HL-60/S4 (cell line): ENCODE measurements around the gene CASR.

ENCODE experiments used
- in situ Hi-C: fragments of 300-500 bp; cut with MboI; formaldehyde crosslinking; loops from 2 replicates; pipeline ENCODE4 v1.14.3; 2022; ENCODE audit warnings: low sequenced_read_pairs

CASR gene

DNA sequence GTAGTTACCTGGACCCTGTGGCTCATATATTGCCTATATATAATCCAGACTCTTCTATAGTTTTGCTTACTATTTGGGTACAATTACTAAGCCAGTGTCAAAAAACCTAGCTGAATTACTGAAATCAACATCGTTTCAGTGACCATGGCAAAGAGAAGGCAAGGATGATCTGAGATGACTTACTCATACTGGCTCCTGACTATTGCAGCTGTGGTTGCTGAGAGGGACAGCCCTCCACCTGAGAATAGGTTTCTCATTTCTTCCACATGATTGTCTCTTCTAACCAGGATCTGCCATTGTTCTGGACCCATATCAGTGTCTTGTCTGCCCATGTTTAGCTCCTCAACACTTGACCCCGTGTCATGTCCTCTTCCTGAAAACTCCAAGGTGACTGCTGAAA, 30.2 kb downstream of the CASR start:
- in situ Hi-C loops: no loop called here

- in situ Hi-C loops: no loop called here
Measured at GRCh38 chr3:122214711-122215110, 31.2 kb downstream of the CASR start.

DNA sequence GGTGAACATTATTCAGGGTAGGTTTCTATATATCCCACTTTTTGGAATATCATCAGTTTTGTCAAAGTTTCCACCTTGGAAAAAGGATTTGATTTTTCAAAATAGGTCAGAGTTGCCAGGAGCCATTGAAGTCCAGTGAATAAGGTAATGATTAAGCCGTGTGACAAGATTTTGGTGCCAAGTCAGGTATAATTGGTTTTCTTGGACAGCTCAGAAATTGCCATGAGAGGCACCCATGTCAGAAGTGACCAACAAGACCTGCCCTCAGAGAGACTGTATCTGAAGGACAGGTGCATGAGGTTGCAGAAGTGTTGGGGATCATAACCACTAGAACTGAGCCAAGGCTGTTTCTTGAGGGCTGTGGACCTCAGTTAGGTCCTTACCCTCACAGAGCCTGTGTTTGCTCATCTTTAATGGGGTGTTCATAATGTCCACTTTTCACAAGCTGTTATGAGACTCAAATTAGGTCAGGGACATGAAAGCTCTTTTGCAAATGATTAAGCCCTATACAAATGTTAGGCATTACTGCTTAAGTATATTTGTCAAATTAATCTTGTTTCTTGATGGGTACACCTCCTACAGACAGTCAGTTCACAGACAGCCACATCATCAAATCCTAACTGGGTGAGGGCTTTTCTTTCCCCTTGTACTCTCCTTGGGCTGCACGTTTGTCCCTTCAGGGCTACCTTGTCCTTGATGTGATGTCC, 32.3 kb downstream of the CASR start:
- in situ Hi-C loops: no loop called here

GRCh38 chr3:122217901-122218300, 34.4 kb downstream of the CASR start:
- in situ Hi-C loops: no loop called here

- in situ Hi-C loops: no loop called here
Measured at GRCh38 chr3:122219242-122219872, 35.9 kb downstream of the CASR start.

GRCh38 chr3:122227036-122227781, 43.7 kb downstream of the CASR start:
- in situ Hi-C loops: no loop called here

GRCh38 chr3:122230174-122230573, 46.7 kb downstream of the CASR start:
- in situ Hi-C loops: no loop called here

GRCh38 chr3:122231465-122232157, 48.1 kb downstream of the CASR start:
- in situ Hi-C loops: no loop called here

GRCh38 chr3:122232485-122232884, 49.0 kb downstream of the CASR start:
- in situ Hi-C loops: no loop called here

- in situ Hi-C loops: no loop called here
Measured at GRCh38 chr3:122233101-122233952, 49.9 kb downstream of the CASR start.

GRCh38 chr3:122234117-122234516, 50.6 kb downstream of the CASR start:
- in situ Hi-C loops: no loop called here

GRCh38 chr3:122235147-122235546, 51.7 kb downstream of the CASR start:
- in situ Hi-C loops: no loop called here

- in situ Hi-C loops: no loop called here
Measured at GRCh38 chr3:122239112-122239511, 55.6 kb downstream of the CASR start.

DNA sequence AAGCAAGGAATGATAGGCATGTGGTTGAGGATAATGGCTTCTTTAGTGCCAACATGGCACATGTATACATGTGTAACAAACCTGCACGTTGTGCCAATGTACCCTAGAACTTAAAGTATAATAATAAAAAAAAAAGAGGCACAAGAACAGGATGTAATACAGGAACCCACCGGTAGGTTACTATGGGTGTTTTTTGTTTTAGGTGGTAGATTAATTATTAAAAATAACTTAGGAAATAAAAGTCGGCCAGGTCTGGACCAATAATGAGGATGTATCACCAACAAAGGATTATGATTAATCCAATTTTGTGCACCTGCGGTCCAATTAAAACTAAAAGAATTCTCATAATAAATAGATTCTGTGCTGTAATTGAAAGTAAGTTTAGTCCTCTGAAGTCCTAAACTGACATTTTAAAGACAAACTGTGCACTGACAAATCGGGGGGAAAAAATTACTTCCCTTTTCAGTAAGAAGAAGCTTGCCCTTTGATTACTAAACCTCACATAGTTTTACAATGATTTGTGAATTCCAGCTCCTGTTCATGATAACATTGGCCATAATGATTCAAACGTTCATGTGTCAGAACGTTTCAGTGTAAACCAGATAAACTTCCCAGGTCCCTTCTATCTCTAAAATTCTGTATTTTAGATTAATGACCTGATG, 62.2 kb downstream of the CASR start:
- in situ Hi-C loops: no loop called here

- in situ Hi-C loops: no loop called here
Measured at GRCh38 chr3:122246199-122246598, 62.7 kb downstream of the CASR start.

GRCh38 chr3:122247087-122247824, 63.8 kb downstream of the CASR start:
- in situ Hi-C loops: no loop called here

DNA sequence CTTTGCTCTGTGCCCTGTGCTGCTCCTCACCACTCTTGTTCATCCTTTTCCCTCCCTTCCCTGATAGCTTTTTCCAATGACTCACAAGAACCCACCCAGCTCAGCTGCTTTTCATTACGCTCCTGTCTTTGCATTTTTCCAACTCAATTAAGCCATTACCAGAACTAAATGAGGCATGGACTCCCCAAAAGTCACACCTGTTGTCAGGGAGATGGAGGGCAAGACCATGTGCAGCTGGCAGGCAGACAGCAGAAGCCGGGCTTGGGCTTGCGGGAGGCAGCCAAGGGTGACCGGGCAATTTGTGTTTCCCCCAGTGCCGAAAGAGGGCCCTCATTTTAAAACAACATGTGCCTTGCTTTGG, 64.3 kb downstream of the CASR start:
- in situ Hi-C loops: no loop called here

GRCh38 chr3:122251428-122251827, 68.0 kb downstream of the CASR start:
- in situ Hi-C loops: no loop called here

DNA sequence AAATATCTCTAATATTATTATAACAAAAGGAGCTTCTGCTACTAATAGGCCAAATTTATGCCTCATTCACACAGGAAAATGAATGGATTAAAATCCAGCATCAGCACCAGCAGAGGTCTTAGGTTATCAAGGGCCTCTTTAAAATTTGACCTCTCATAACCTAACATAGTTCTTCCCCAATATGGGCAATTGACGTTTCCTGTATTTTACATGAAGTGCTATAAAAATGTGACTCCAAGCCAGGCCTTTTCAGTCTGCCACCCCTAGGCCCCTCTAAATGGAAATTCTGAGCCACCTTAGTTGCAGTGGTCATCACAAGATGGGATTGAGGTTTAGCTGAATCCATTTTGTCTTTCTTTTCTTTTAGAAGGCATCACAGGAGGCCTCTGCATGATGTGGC, 70.1 kb downstream of the CASR start:
- in situ Hi-C loops: no loop called here
